Fibroblast of pulmonary artery (primary cell): Measurements from ENCODE around the gene IMPDH2.

Experiments used
- DNase-seq: peaks from one replicate; pipeline ENCODE4 v3.0.0-alpha.2; 2010; ENCODE audit warnings: low read depth
- H3K4me3 ChIP-seq: replicated peaks from 2 replicates; pipeline ENCODE4 v1.5.1; 2011; ENCODE audit warnings: low read depth, mild to moderate bottlenecking, control low read depth, low read length, moderate library complexity
- CTCF ChIP-seq: IDR thresholded peaks from 2 replicates; pipeline ENCODE4 v1.5.1; 2011; ENCODE audit warnings: mild to moderate bottlenecking, control low read depth, low read length, inconsistent platforms; ENCODE audit errors: missing control alignments

The IMPDH2 gene

GRCh38 chr3:49022688-49023171, 6.5 kb downstream of the IMPDH2 start:
- DNase-seq, result no peak
- TF ChIP-seq CTCF, result no peak
- H3K4me3 ChIP-seq, result peak overlapping the region; percentile 86

GRCh38 chr3:49021813-49022687, 7.1 kb downstream of the IMPDH2 start, which contains the start of gene NDUFAF3:
TSS of gene NDUFAF3 (plus strand) at chr3:49022121. CDS start at chr3:49022145, 24 bp downstream.
- peak within 1 kb of the TSS; percentile 86 for H3K4me3 ChIP-seq
- peak; percentile 75 for TF ChIP-seq CTCF
- DNase-seq, result peak; percentile 95

- no peak for TF ChIP-seq CTCF
- H3K4me3 ChIP-seq, result peak overlapping the region; percentile 86
- DNase-seq, result peak; percentile 97
Measured at GRCh38 chr3:49021213-49021812, 7.9 kb downstream of the IMPDH2 start.

GRCh38 chr3:49020330-49021212, 8.6 kb downstream of the IMPDH2 start:
- no peak for DNase-seq
- TF ChIP-seq CTCF, result no peak
- H3K4me3 ChIP-seq, result peak overlapping the region; percentile 86

- no peak for TF ChIP-seq CTCF
- DNase-seq, result no peak
Measured at GRCh38 chr3:49019941-49020329, 9.3 kb downstream of the IMPDH2 start.

GRCh38 chr3:49018707-49019006, 10.5 kb downstream of the IMPDH2 start:
- no peak for TF ChIP-seq CTCF
- peak overlapping the region; percentile 77 for H3K4me3 ChIP-seq
- DNase-seq, result no peak

More at GRCh38 chr3:49019941-49020329, 9.3 kb downstream of the IMPDH2 start:
- peak overlapping the region; percentile 86 for H3K4me3 ChIP-seq
